Stimulated activated CD4-positive, alpha-beta T cell treated with anti-CD3 and anti-CD28 coated beads, Interleukin-4, amount 100 ng/mL, for 4 hours (primary cell): Measurements from ENCODE around the gene RAB20.
"Not testable (repeated sequence)": the region's sequence is repeated elsewhere in the genome, so short reads cannot be mapped to it uniquely, and the experiment has no call there.

Source experiments
- DNase-seq, 2 experiments: peaks; one replicate each; pipeline ENCODE4 v3.0.0-alpha.2; 2020

Gene RAB20

DNA sequence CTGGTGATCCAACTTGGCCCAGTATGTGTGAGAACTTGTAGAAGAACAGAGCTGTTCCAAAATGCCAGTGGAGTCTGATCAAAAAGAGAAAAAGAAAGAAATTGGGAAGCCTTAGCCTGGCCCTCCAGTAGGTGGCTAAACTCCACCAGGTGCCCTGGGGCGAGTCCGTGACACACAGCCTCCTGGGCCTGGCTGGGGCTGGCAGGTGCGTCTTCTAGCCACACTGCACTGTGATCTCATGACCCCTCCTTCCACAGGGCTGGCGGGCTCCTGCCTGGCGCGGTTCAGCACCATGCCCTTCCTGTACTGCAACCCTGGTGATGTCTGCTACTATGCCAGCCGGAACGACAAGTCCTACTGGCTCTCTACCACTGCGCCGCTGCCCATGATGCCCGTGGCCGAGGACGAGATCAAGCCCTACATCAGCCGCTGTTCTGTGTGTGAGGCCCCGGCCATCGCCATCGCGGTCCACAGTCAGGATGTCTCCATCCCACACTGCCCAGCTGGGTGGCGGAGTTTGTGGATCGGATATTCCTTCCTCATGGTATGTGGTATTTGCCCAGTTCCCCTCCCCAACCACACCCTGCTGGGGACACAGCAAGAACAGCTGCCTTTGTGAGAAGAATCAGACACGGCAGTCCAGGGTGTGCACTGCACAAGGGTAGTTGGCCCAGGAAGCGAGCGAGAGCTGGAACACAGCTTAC is 53.7 kb downstream of the RAB20 start:
- no peak for DNase-seq

DNA sequence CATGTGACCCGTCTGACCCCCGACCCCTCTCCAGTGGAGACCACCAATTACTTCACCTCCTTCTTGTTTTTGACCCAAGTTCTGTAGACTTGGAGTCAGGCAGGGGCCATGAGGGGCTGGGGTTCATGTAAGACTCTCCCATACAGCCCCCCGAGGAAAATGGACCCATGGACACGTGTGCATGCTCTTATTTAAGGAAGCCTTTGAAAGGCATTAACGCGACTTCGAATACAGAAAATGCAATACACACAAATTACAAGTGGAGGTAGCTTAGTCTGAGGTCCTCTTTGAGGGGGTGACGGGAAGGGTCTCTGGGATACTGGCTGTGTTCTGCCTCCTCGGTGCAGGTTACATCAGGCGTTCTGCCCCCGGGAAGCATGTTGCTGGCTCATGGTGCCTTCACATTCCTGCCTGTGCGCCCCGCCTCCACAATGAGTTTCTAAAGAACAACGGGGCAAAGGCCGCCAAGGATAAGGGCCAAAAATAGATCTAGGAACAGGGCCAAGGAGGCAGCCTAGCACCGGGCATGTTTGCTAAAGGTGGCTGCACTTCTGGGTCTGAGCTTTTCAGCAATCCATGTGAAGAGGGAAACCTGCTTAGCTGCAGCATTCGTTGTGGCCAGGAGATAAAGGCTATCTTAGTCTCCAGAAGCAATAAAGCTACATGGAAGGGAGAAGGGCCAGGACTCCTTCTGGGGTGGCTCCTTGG is 54.5 kb downstream of the RAB20 start:
- no peak for DNase-seq

DNA sequence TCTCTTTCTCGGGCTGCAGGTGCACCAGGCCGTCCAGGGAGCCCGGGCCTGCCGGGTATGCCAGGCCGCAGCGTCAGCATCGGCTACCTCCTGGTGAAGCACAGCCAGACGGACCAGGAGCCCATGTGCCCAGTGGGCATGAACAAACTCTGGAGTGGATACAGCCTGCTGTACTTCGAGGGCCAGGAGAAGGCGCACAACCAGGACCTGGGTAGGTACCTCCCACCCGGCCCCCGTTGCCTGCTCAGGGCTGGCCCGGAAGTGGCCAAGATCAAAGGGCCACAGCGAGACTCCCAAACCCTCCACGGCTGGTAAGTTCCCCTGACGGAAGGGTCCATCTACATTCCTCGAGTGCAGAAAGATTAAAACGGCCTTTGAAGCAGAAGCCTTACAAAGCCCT is 55.1 kb downstream of the RAB20 start:
- no peak for DNase-seq

DNA sequence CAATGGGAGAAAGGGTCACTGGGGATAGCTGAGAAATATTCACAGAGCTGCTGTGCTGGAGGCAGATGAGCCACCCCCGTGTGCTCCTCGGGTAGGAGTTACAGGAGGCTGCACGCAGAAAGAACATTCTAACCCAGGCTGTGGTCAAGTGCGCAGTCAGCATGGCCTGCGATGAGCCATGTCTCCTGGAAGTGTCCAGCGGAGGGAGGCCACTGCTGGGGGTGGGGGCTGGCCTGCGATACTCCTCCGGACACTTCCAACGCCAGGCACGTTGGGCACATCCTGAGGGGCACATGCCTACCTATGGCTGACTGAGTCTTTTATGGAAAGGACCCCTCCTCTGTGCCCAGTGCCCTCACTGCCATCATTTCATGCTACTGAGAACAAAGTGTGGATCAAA is 55.9 kb downstream of the RAB20 start:
- no peak for DNase-seq

DNA sequence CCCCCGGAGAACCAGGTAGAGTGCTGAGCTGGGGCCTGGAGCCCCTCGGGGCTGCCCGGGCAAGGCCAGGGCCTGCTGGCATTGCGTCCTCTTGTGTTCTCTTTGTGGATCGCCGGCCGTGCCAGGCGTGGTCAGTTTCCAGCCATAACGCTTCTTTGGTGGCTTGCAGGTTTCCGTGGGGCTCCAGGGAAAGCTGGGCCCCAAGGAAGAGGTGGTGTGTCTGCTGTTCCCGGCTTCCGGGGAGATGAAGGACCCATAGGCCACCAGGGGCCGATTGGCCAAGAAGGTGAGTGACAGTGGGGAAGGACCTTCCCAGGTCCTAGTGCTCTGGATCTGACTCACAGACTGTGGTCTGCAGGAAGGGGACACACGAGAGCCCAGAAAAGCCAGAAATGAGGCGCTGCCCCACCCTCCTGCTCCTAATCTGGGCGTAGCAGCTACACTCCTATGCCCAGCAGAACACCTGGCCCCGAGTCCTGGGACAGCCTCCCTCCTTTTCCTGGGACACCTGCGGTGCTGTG is 57.5 kb downstream of the RAB20 start:
- no peak for DNase-seq

DNA sequence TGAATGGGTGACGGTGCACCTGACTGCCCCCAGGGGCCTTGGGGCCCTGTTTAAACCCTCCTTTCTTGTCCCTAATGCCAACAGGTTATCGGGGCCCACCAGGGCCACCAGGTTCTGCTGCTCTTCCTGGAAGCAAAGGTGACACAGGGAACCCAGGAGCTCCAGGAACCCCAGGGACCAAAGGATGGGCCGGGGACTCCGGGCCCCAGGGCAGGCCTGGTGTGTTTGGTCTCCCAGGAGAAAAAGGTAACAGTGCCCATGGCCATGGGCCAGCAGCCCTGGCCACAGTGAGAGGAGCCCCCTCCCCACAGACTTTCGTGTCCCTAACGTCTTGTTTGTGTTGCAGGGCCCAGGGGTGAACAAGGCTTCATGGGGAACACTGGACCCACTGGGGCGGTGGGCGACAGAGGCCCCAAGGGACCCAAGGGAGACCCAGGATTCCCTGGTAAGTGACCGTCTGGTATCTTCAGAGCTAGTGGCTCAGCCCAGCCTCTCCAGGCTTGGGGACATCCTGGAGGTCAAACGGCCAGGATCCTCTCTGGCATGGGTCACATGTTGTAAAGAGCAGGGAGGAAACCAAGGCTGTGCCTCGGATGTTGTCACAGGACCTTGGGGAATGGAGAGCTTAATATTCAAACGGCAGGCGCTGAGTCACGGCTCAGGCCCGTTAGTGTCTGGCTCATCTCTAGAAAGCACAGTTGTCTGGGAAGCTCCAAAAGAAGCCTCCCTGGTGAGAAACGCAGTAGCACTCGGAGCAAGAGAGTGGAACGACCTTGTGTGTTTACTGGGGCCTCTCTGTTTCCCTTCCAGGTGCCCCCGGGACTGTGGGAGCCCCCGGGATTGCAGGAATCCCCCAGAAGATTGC is 58.3 kb downstream of the RAB20 start:
- no peak for DNase-seq

DNA sequence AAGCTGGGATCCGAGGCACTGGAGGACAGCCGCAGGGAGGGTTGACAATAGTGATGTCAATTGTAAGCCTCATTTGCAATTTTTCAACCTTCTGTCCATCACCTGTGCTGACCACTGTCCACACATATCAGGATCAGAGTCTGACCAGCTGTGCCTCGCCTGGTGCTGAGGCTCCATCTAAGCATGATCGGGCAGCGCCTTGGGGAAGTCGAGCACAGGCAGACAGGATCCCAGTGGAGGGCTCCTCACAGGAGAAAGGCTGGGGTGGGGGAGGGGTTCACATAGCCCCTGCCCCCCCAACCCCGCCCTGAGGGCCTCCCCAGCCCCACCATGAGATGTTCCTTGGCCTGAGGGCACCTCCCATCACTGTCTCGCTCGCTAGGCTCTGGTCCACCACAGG is 60.3 kb downstream of the RAB20 start:
- no peak for DNase-seq

DNA sequence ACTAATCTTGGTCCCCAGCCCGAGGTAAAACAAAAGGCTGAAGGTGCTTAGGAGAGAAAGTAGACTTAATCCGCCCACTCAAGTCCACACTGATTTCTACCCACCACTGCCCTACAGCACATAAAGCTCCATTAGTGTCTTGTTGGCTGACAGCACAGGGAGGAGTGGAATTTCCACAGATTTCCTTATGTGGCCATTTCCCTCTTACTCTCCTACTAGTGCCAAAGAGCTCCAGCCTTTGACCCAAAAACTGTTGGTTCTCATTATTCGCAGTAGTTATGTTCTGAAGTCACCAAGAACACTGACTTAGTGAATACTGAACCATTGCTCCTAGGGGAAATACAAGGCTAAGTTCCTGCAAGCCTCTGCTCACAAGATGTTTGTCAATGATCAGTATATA is 61.2 kb downstream of the RAB20 start:
- DNase-seq = no peak

DNA sequence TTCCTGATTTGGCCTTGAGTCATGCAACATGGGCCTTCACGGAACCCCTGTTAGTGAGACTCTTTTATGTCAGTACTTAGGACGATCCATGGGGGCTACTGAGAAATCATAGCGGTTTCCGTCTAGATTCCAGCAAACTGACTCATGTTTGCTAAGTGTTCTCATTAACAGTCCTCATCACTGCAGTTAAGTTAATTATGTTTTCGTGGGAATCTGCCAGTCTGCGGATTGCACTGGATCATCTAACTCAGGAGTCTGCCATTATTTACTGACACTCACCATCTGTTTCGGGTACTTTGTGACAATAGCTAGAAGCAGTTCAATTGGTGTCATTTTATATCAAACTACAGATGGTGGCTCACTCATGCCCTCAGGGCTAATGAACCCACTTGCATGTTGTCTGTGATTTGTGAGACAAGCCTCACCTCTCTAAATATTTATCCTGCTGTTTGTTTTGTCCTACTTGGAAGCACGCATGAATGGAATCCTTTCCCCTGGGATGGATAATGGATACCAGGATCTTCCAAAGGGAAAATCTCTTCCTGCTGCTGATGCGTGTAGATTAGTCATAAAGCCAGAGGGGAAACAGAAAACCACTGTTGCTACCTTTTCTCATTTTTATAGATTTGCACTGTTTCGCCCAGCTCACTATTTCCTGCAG is 61.8 kb downstream of the RAB20 start:
- no peak for DNase-seq

DNA sequence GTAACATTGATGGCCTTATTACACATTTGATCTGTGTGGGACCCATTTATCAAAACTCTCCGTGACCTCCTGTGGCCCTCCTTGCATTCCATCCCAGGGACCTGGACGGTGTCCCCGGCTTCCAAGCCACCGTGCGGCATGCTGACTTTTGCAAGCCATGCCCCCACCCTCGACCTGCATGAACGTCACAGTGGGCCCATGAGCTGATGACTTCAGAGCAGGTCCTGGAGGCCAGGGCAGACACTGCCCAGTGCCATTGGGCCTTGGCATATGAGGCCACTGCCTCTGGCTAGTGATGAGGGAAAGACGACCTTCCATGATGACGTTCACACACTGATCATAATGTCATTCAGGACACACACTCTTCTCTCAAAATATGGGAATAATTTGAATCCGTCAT is 62.8 kb downstream of the RAB20 start:
- DNase-seq = no peak

DNA sequence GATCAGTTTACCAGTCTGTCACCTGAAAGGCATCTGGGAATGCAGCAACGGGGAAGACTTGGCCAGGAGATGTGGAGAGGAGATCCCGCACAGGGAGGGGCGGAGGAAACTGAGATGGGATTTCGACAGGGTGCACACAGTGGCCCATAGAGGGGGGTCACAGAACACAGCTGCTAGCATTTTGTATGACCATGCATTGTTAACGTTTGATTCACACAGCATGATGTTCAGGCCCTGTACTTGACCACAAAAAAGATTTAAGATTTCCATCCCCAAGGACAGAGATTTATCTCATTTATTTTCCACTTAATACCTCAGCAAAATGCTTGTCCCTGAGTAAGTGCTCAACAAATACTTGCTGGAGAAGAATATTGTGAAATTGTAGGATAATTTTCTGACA is 63.2 kb downstream of the RAB20 start:
- no peak for DNase-seq

DNA sequence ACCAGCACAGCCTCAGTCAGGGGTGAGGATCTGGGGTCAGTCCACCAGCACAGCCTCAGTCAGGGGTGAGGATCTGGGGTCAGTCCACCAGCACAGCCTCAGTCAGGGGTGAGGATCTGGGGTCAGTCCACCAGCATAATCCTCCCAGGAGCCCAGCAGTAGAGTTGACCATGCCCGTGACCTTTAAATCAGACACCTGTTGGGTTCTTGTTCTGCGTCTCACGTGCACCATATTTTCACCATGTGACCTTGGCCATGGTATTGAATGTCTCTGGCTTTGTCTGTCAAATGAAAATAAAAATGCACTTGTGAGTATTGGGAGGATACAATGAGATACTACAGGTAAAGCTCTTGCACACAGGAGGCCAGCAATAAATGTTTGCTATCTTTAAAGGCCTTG is 63.6 kb downstream of the RAB20 start:
- not testable (repeated sequence) for DNase-seq

DNA sequence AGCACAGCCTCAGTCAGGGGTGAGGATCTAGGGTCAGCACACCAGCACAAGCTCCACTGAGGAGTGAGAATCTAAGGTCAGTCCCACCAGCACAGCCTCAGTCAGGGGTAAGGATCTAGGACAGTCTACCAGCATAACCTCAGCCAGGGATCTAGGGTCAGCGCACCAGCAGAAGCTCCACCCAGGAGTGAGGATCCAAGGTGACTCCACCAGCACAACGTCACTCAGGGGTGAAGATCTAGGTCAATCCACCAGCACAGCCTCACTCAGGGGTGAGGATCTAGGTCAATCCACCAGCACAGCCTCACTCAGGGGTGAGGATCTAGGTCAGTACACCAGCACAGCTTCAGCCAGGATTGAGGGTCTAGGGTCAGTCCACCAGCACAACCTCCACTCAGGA is 64.5 kb downstream of the RAB20 start:
- no peak for DNase-seq

DNA sequence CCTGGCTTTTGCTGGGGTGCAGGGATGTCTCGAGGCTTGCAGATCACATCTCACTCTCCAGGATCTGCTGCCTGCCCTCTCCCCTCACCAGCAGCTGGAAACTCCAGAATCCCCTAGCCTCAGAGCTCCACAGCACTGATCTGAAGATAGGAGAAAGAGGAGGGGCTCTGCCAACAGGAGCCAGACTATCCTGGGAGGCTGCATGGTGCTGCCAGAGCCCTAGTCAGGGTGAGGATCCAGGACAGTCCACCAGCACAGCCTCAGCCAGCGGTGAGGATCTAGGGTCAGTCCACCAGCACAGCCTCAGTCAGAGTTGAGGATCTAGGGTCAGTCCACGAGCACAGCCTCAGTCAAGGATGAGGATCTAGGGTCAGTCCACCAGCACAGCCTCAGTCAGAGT is 65.2 kb downstream of the RAB20 start:
- DNase-seq = no peak

DNA sequence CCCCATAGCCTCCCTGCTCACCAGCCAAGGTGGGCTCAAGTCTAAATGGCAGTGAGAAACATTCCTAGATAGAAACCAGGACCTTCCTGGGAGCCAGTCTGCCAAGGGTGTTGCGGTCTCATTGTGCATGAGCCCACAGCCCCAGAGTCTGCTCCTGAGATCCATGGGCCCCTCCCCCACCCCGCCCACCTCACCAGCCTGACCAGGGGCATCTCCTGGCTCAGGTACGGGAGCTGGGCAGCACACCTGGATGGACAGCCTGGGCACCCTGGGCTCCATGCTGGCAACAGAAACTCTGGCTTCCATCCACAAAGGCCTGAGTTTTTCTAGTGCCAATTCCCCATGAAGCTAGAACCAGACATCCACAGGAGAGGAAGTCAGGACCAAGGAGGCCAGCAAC is 65.6 kb downstream of the RAB20 start:
- DNase-seq = no peak

DNA sequence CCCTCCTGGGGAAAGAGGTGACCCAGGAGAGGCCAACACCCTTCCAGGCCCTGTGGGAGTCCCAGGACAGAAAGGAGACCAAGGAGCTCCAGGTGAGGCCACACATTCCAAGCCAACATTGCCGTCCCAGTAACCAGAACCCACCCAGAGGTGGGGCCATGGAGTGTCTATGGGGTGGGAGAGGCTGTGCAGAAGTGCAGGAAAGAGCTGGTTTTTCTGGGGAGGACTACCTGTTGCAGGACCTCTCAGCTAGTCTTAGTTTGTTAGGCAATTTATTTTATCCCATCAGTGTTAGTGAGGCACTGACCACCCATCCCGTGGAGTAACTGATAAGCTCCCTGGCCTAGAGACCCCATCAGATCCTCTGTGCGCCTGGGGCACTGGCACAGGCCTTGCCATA is 66.1 kb downstream of the RAB20 start:
- no peak for DNase-seq

DNA sequence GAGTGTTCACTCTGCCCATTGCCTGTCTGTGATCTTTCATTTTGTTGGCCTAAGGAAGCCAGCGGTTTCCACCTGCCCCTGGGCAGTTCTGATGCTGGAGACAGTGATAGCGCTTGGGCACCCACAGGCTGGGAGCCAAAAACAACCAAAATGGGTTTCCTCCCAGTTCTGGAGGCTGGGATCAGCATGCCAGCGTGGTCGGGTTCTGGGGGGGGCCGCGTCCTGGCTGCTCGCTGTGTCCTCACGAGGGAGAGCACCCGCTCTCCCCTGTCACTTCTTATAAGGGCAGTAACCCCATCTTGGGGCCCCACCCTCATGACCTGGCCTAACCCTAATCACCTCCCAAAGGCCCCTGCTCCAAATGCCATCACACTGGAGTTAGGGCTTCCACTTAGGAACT is 67.9 kb downstream of the RAB20 start:
- no peak for DNase-seq

DNA sequence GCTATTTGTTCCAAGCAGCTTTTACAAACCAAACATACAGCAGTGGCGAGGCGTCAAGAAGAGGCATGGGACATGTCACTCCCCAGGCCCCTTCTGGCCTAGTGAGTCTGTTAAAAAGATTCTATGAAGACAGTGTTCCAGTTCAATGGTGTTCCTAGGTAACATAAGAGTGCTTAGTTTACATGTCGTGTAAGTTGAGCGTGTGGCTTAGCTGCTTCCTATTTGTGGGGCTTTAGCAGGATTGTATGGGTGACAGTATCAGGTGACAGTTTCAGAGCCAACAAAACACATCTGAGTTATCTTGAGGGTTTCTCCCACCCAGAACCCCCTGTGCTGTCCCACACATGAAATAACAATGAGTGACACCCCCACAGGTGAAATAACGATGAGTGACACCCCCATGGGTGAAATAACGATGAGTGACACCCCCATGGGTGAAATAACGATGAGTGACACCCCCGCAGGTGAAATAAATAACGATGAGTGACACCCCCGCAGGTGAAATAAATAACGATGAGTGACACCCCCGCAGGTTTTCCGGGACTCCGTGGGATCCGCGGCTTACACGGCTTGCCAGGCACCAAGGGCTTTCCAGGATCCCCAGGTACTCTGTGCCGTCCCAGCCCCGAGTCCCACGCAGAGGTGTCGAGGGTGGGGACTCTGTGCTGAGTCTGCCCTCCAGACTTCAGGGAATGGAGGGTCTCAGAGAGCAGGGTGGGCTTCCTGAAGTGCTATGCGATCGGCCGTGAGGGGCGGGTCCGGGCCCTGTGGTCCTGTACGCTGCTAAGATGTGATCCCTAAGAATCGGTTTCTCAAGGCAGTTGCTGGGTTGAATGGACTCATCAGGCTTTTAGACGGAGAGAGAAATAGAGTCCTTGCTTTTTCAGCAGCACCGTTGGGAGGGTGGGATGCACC is 68.6 kb downstream of the RAB20 start:
- no peak for DNase-seq

DNA sequence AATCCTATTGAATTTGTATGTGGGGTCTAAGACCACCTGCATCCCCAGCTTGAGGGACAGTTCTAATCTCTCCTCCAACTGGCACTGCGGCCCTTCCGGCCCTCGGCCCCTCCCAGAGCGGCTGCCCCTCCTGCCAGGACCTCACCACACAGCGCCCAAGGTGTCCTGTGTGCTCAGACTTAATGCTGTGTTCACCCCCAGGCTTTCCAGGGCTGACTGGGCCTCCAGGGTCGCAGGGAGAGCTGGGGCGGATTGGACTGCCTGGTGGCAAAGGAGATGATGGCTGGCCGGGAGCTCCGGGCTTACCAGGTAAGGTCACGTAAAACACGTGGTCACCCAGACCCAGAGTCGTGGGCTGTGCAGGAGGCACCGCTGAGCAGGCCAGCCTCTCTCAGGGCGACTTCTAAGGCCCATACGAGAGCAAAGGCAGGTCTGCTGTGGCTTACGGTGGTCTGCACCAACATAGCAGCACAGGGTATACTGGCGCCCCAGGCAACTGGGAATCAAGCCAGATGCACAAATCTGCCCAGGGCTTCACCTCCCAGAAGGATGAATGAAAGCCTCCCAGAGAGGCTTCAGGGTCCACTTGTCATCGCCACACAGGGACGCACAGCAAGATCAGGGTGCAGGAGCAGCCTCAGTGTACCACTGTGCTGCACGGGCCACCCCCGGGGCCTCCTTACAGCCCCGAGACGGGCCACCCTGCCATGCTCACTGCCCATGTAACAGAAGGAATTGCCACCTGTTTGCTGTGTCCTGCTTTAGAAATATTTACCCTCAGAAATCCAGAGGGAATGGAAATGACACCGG is 69.4 kb downstream of the RAB20 start:
- DNase-seq = no peak

DNA sequence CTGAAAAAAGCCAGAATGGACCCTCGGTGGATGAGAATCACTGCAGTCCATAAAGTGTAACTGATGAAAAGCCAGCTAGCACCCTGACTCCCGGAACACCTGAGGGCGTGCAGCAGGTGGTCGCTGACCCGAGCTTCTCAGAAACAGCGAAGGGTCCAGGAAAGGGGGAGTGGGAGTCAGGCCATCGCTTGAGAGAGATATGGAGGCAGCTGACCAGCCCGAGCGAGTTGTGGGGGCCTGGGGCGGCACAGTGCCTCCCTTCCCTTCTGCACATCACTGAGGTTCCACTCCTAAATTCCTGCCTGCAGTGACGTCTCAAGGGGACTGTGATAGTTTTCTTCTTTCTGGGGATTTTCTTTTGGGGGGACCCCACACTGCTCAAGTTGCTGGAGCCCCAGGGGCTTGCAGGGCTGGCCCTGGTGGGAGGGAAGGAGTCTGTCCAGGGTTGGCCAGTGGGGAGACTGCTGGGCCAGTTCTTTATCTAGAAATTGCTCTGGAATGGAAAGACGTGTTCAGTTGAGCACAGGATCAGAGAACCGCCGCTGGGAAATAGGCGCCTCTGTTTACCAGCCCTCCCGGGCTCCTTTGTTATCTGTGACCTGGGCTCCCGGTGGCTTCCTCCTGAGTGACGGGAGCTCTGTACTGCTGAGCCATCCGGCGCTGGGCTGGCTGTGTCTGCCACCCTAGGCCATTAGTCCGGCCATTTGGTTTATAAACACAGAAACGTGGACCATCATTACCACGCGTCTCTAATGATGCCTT is 71.3 kb downstream of the RAB20 start:
- no peak for DNase-seq
